Chondrocyte (in vitro differentiated cells): ENCODE results near the gene LMX1B. TPM values are rescaled to one million over a fixed set of nuclear protein-coding genes. Genes with fewer than 3 reads are reported as not detected.
A peak's percentile ranks its signal among the peaks of the same experiment; 100 is the strongest.

Experiments used
- DNase-seq: peaks from one replicate; pipeline ENCODE4 v3.0.0; 2021; ENCODE audit warnings: mixed read lengths, low spot score
- H3K27ac Mint-ChIP-seq: one replicate; pipeline ENCODE4 v1.8.0; 2021; ENCODE audit warnings: mild to moderate bottlenecking, moderate library complexity, mixed read lengths; ENCODE audit not compliant: unreplicated experiment
- H3K27me3 Mint-ChIP-seq: 2 replicates; pipeline ENCODE4 v1.8.0; 2021; ENCODE audit warnings: low read depth, mixed read lengths
- H3K36me3 Mint-ChIP-seq: 2 replicates; pipeline ENCODE4 v1.8.0; 2021; ENCODE audit warnings: low read depth, mixed read lengths
- H3K4me1 Mint-ChIP-seq: 2 replicates; pipeline ENCODE4 v1.8.0; 2021; ENCODE audit warnings: low read depth, mild to moderate bottlenecking, mixed read lengths
- H3K4me3 Mint-ChIP-seq: one replicate; pipeline ENCODE4 v1.8.0; 2021; ENCODE audit warnings: mild to moderate bottlenecking, moderate library complexity, mixed read lengths; ENCODE audit not compliant: unreplicated experiment
- H3K9me3 Mint-ChIP-seq: 2 replicates; pipeline ENCODE4 v1.8.0; 2021; ENCODE audit warnings: low read depth, mixed read lengths
- CTCF ChIP-seq: fragments of 200-600 bp; sonication (generic); IDR thresholded peaks from 2 replicates; pipeline ENCODE4 v1.5.0; 2021; ENCODE audit warnings: antibody characterized with exemption, mild to moderate bottlenecking, moderate library complexity
- total RNA-seq: library from RNA; stranded (reverse); gene quantifications from 3 replicates; pipeline ENCODE4 v1.2.1, GENCODE V29; 2021

The LMX1B gene
- total RNA-seq, 1 donor from 2014 or later: not detected

DNA sequence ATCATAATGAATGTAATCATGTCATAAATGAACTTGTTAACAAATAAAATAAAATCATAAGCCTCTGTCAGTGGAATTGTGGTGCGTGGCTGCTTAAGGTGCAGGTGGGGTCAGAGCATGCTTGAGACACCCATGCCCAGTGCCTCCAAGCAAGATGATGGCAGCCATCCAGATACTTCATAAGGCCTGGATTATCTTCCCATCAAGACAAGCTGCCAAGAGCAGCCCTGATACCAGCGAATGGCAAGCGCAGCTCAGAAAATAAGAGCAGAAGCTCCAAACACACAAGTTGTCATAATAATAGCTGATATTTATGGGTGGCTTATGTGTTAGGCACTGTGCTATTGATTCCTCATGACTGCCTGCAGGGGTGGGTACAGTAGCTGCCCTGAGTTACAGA lies 21.8 kb upstream of the LMX1B start:
- Mint-ChIP-seq H3K36me3 (peaks cover 2% of the 10 kb centered on the region), H3K4me3 (no peak overlapping the region), H3K27ac (no peak overlapping the region), H3K4me1 (peaks cover 10% of the 10 kb centered on the region), H3K9me3 (peaks cover 4% of the 10 kb centered on the region), H3K27me3 (peaks cover 38% of the 10 kb centered on the region)
- TF ChIP-seq CTCF: no peak
- DNase-seq: peak; percentile 9

- DNase-seq: no peak
- peaks cover 5% of the 10 kb centered on the region for H3K4me1 Mint-ChIP-seq
- H3K27me3 Mint-ChIP-seq: peaks cover 41% of the 10 kb centered on the region
- no peak overlapping the region for H3K4me3 Mint-ChIP-seq
- peaks cover 2% of the 10 kb centered on the region for H3K36me3 Mint-ChIP-seq
- peaks cover 4% of the 10 kb centered on the region for H3K9me3 Mint-ChIP-seq
- H3K27ac Mint-ChIP-seq: no peak overlapping the region
- no peak for TF ChIP-seq CTCF
Observed at GRCh38 chr9:126592461-126592860, 21.3 kb upstream of the LMX1B start.

GRCh38 chr9:126595982-126596381 lies 17.7 kb upstream of the LMX1B start:
- TF ChIP-seq CTCF: no peak
- H3K4me3 Mint-ChIP-seq: no peak overlapping the region
- H3K27me3 Mint-ChIP-seq: peaks cover 51% of the 10 kb centered on the region
- H3K9me3 Mint-ChIP-seq: peaks cover 5% of the 10 kb centered on the region
- H3K4me1 Mint-ChIP-seq: no peaks in the 10 kb centered on the region
- no peak overlapping the region for H3K27ac Mint-ChIP-seq
- no peaks in the 10 kb centered on the region for H3K36me3 Mint-ChIP-seq
- DNase-seq: no peak

GRCh38 chr9:126599047-126599650 lies 14.6 kb upstream of the LMX1B start:
- H3K4me1 Mint-ChIP-seq: no peaks in the 10 kb centered on the region
- H3K36me3 Mint-ChIP-seq: peaks cover 2% of the 10 kb centered on the region
- H3K27ac Mint-ChIP-seq: no peak overlapping the region
- no peak overlapping the region for H3K4me3 Mint-ChIP-seq
- peak; percentile 12 for DNase-seq
- H3K9me3 Mint-ChIP-seq: peaks cover 6% of the 10 kb centered on the region
- peak; percentile 55 for TF ChIP-seq CTCF
- H3K27me3 Mint-ChIP-seq: peaks cover 44% of the 10 kb centered on the region

- H3K36me3 Mint-ChIP-seq: peaks cover 2% of the 10 kb centered on the region
- peaks cover 39% of the 10 kb centered on the region for H3K27me3 Mint-ChIP-seq
- peaks cover 6% of the 10 kb centered on the region for H3K4me1 Mint-ChIP-seq
- DNase-seq: peak; percentile 68
- H3K4me3 Mint-ChIP-seq: no peak overlapping the region
- peak overlapping the region; percentile 37 for H3K27ac Mint-ChIP-seq
- H3K9me3 Mint-ChIP-seq: peaks cover 2% of the 10 kb centered on the region
- TF ChIP-seq CTCF: no peak
Observed at GRCh38 chr9:126604059-126605055, 9.4 kb upstream of the LMX1B start.
